ENCODE data around the gene UCMA. TPM values are rescaled to one million over a fixed set of nuclear protein-coding genes. Genes with fewer than 3 reads are reported as not detected.

Gene UCMA
- total RNA-seq, 1 experiment from 2014 or later = not detected

- no peak for DNase-seq (ENCODE audit: low spot score)
Observed at GRCh38 chr10:13187135-13187534, 47.0 kb downstream of the UCMA start.

GRCh38 chr10:13184730-13185514, 49.3 kb downstream of the UCMA start:
- no peak for DNase-seq (ENCODE audit: low spot score)

- DNase-seq (ENCODE audit: low spot score) = no peak
Observed at GRCh38 chr10:13184276-13184675, 49.9 kb downstream of the UCMA start.

- no peak for DNase-seq (ENCODE audit: low spot score)
Observed at GRCh38 chr10:13183625-13184024, 50.5 kb downstream of the UCMA start.

GRCh38 chr10:13182424-13182823, 51.8 kb downstream of the UCMA start:
- no peak for DNase-seq (ENCODE audit: low spot score)

- DNase-seq (ENCODE audit: low spot score) = no peak
Observed at GRCh38 chr10:13180788-13181187, 53.4 kb downstream of the UCMA start.

- DNase-seq (ENCODE audit: low spot score) = no peak
Observed at GRCh38 chr10:13173616-13174015, 60.6 kb downstream of the UCMA start.

Other genes starting within 250 kb of the UCMA start
- 0.03 TPM in 1 of 2 replicates, not detected in the other for gene CCDC3, start 232.7 kb downstream of the UCMA start, total RNA-seq (2014; rRNA removed; shearing (Covaris generic))
- gene OPTN, start 134.2 kb downstream of the UCMA start, total RNA-seq (2014; rRNA removed; shearing (Covaris generic)) = 73.9 and 76.6 TPM in 2 replicates
- 33.6 and 34.4 TPM in 2 replicates for gene MCM10, start 72.8 kb downstream of the UCMA start, total RNA-seq (2014; rRNA removed; shearing (Covaris generic))
- gene PHYH, start 65.7 kb upstream of the UCMA start, total RNA-seq (2014; rRNA removed; shearing (Covaris generic)) = 26.9 and 33.6 TPM in 2 replicates
- 58.6 and 80.2 TPM in 2 replicates for gene SEPHS1, start 113.9 kb upstream of the UCMA start, total RNA-seq (2014; rRNA removed; shearing (Covaris generic))

Measured in A172 (cell line).